ENCODE data around the gene IPMK. TPM values are rescaled to one million over a fixed set of nuclear protein-coding genes. Genes with fewer than 3 reads are reported as not detected.
"Not testable (repeated sequence)": the region's sequence is repeated elsewhere in the genome, so short reads cannot be mapped to it uniquely, and the experiment has no call there.

Gene IPMK
- polyA plus RNA-seq, 4 donors, result 7.6 to 10.7 (median 9.3) TPM

DNA sequence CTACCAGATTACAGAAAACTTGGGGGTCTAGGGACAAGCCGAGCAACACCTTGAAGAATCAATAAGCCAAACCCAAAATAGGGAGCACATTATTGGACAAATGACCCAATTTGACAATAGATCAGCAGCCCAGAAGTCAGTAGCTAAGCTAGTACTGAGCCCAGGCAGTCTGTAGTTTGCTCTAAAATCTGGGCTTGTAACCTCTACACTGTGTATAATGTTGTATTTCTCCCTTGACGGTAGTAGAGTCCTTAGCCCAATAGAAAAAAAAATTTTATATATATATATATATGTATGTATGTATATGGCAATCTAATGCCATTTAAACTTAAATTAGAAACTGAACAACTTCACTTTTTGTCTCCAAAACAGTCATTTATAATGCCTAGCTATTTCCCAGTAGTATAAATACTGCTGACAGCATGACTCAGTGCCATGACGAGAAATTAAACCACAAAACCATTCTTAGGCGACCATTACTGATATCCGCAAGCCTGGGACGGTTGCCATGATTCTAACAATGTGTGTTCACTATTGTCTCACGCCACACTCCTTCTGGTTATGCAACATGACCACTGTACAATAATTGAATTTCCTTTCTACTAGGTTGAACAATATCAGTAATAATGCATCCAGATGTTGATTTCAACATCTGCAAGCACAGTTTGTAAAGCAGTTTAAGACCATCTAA, 110.5 kb downstream of the IPMK start:
- no peak for DNase-seq (ENCODE audit: low read depth in 4 of 4, low spot score in 3 of 4)

DNA sequence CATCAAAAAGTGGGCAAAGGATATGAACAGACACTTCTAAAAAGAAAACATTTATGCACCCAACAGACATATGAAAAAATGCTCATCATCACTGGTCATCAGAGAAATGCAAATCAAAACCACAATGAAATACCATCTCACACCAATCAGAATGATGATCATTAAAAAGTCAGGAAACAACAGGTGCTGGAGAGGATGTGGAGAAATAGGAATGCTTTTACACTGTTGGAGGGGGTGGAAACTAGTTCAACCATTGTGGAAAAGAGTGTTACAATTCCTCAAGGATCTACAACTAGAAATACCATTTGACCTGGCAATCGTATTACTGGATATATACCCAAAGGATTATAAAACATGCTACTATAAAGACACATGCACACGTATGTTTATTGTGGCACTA, 111.8 kb downstream of the IPMK start:
- not testable (repeated sequence) for DNase-seq (ENCODE audit: low read depth in 4 of 4, low spot score in 3 of 4)

DNA sequence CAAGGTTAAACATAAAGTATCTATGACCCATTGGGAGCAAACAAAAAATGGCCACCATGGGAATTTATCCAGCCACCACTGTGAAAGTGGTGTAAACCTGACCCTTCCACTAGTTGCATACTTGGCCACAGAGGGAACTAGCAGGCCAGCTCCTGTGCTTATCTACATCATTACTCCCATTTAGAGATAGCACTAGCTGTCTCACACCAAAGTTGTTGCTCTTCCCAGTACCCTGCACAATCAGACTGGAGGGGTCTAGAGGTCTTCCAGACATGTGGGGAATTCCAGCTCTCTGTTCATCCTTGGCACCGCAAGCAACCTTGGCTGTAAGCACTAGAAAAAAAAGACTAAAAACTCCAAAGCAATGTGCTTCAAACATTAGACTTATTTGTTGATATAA, 113.9 kb downstream of the IPMK start:
- no peak for DNase-seq (ENCODE audit: low read depth in 4 of 4, low spot score in 3 of 4)

DNA sequence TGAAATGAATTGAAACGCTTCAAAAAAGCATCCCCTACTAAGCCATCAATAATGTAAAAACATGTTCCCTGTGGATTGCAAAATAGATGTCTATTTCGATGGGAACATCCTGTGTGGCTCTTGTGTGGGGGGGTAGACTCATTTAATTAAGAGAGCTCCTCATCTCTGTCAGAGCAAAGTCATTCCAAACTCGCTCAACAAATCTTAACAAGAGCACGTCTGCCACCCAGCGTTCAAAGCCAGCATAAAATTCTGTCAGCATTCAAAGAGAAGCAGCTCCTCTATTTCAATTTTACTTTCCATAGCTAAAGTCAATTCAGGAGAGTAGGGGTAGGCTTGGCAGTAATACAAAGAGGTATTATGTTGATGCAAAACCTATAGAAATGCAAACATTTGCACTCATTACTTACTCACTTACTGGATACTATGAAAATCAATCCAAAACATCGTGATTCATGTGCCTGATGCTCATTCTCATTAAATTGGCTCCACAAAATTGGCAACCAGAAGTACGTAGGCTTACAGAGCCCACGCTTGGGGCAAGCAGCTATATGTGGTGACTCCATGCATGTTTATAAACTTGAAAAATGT, 114.9 kb downstream of the IPMK start:
- no peak for DNase-seq (ENCODE audit: low read depth in 4 of 4, low spot score in 3 of 4)

DNA sequence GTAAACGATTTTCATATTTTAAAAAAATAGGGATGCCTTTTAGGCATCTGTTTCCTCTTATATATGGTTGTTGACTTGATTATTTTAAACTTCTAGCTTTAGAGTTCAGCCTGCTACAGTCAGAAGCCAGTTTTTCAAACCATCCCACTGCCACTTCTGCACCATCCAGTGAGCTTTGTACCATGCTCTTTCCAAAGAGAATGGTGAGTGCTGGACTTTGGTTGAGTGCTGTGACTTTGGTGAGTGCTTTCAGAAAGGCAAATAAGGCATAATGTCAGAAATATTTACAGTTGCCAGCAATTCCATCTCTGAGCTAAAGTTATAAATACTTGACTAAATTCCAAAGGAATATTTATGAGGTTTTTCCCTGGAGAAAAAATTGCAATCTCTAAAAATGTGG, 117.4 kb downstream of the IPMK start:
- no peak for DNase-seq (ENCODE audit: low read depth in 4 of 4, low spot score in 3 of 4)

DNA sequence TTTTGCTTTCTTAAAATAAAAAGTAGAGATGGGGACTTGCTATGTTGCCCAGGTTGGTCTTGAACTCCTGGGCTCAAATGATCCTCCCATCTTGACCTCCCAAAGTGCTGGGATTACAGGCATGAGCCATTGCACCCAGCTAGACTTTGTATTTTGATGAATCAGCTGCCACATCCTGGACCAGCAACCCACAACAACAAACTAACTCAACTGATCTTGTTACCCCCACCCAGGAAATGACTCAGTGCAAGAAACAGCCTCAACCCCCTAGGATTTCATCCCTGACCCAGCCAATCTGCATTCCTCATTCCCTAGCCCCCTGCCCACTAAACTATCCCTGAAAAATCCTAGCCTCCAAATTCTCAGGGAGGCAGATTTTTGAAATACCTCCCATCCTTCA, 123.8 kb downstream of the IPMK start:
- DNase-seq (ENCODE audit: low read depth in 4 of 4, low spot score in 3 of 4), result no peak

Other genes starting within 250 kb of the IPMK start
- 10 to 100 TPM; 53.5 to 62.1 (median 58.6) TPM for gene CISD1, start 1.3 kb upstream of the IPMK start, polyA plus RNA-seq (ENCODE audit: insufficient read length in 4 of 4)
- 10 to 100 TPM; 35.7 to 53.1 (median 47.8) TPM for gene UBE2D1, start 67.1 kb upstream of the IPMK start, polyA plus RNA-seq (ENCODE audit: insufficient read length in 4 of 4)
- gene TFAM, start 117.5 kb upstream of the IPMK start, polyA plus RNA-seq (ENCODE audit: insufficient read length in 4 of 4), result 10 to 100 TPM; 68.9 to 82.7 (median 78.9) TPM
- 10 to 100 TPM; 69.6 to 95.3 (median 83.3) TPM for gene BICC1, start 245.0 kb upstream of the IPMK start, polyA plus RNA-seq (ENCODE audit: insufficient read length in 4 of 4)